HEK293 (cell line): Measurements from ENCODE around the gene SRP14.

ENCODE experiments used
- CTCF ChIA-PET: fragments of 350-600 bp; formaldehyde crosslinking; extraction: SDS; loops from one replicate; lab custom pipeline; 2021; ENCODE audit warnings: antibody characterized with exemption; lab: Yijun Ruan, JAX
- POLR2A ChIA-PET: fragments of 300-600 bp; formaldehyde crosslinking; extraction: SDS; loops from one replicate; lab custom pipeline; 2020; ENCODE audit warnings: antibody characterized with exemption, inconsistent platforms; lab: Yijun Ruan, JAX
- H3K27ac ChIP-seq: fragments of 200-500 bp; sonication (Bioruptor generic); 2 replicates; pipeline ENCODE4 v1.5.1; 2014; ENCODE audit warnings: low read depth, low read length, control low read depth, inconsistent platforms; ENCODE audit errors: extremely low read depth
- H3K36me3 ChIP-seq, 2 experiments: fragments of 200-500 bp in 1 of 2; sonication (Bioruptor generic) in 1 of 2; 1 replicate in 1 of 2; 2 replicates in 1 of 2; pipeline ENCODE4 v1.5.1; 2014 to 2017; ENCODE audit warnings: inconsistent platforms in 2 of 2, low read length in 2 of 2; ENCODE audit not compliant: control insufficient read depth in 2 of 2, insufficient read depth in 1 of 2
- H3K4me1 ChIP-seq: fragments of 200-500 bp; sonication (Bioruptor generic); 2 replicates; pipeline ENCODE4 v1.5.1; 2014; ENCODE audit warnings: mild to moderate bottlenecking, low read length, inconsistent platforms; ENCODE audit not compliant: control insufficient read depth, insufficient read depth
- H3K4me3 ChIP-seq: 2 replicates; pipeline ENCODE4 v1.5.1; 2011; ENCODE audit warnings: low read depth, mild to moderate bottlenecking, control low read depth, low read length, moderate library complexity
- H3K9me3 ChIP-seq: fragments of 200-500 bp; sonication (Bioruptor generic); 2 replicates; pipeline ENCODE4 v1.5.1; 2014; ENCODE audit warnings: low read depth, low read length, inconsistent platforms; ENCODE audit not compliant: control insufficient read depth, insufficient read depth
- OVOL3 ChIP-seq: fragments of 450-650 bp; formaldehyde crosslinking; IDR thresholded peaks from 2 replicates; pipeline ENCODE4 v1.5.1; 2016; ENCODE audit warnings: missing biosample characterization, missing genetic modification characterization
- SETDB1 ChIP-seq: IDR thresholded peaks from one replicate; pipeline ENCODE4 v1.6.1; 2017; ENCODE audit warnings: mild to moderate bottlenecking, low read length, moderate library complexity, mixed read lengths; ENCODE audit not compliant: insufficient read length
- ZFP41 ChIP-seq: fragments of 450-650 bp; formaldehyde crosslinking; IDR thresholded peaks from 2 replicates; pipeline ENCODE4 v1.5.1; 2016; ENCODE audit warnings: missing biosample characterization, missing genetic modification characterization, borderline replicate concordance
- ZNF121 ChIP-seq: fragments of 450-650 bp; formaldehyde crosslinking; IDR thresholded peaks from 2 replicates; pipeline ENCODE4 v1.5.1; 2016; ENCODE audit warnings: missing biosample characterization, missing genetic modification characterization
- ZNF157 ChIP-seq: fragments of 450-650 bp; formaldehyde crosslinking; IDR thresholded peaks from 2 replicates; pipeline ENCODE4 v1.5.1; 2016; ENCODE audit warnings: missing biosample characterization, missing genetic modification characterization
- ZNF404 ChIP-seq: fragments of 450-650 bp; formaldehyde crosslinking; IDR thresholded peaks from 2 replicates; pipeline ENCODE4 v1.5.1; 2017; ENCODE audit warnings: missing biosample characterization, missing genetic modification characterization
- ZNF433 ChIP-seq: fragments of 450-650 bp; formaldehyde crosslinking; IDR thresholded peaks from 2 replicates; pipeline ENCODE4 v1.5.1; 2016; ENCODE audit warnings: missing biosample characterization, missing genetic modification characterization, low read depth
- ZNF510 ChIP-seq: fragments of 450-650 bp; formaldehyde crosslinking; IDR thresholded peaks from 2 replicates; pipeline ENCODE4 v1.5.1; 2018; ENCODE audit warnings: mild to moderate bottlenecking, missing genetic modification characterization, missing biosample characterization; ENCODE audit not compliant: insufficient replicate concordance
- ZNF571 ChIP-seq: fragments of 450-650 bp; formaldehyde crosslinking; IDR thresholded peaks from 2 replicates; pipeline ENCODE4 v1.5.0; 2017; ENCODE audit warnings: missing biosample characterization, missing genetic modification characterization
- ZNF623 ChIP-seq: fragments of 450-650 bp; formaldehyde crosslinking; IDR thresholded peaks from 2 replicates; pipeline ENCODE4 v1.5.1; 2016; ENCODE audit warnings: missing biosample characterization, missing genetic modification characterization
- ZNF629 ChIP-seq: fragments of 450-650 bp; formaldehyde crosslinking; IDR thresholded peaks from 2 replicates; pipeline ENCODE4 v1.5.1; 2017; ENCODE audit warnings: missing biosample characterization, missing genetic modification characterization
- ZNF791 ChIP-seq: fragments of 450-650 bp; formaldehyde crosslinking; IDR thresholded peaks from 2 replicates; pipeline ENCODE4 v1.5.1; 2016; ENCODE audit warnings: missing biosample characterization, missing genetic modification characterization
- ZSCAN23 ChIP-seq: fragments of 450-650 bp; formaldehyde crosslinking; IDR thresholded peaks from 2 replicates; pipeline ENCODE4 v1.5.1; 2016; ENCODE audit warnings: missing biosample characterization, missing genetic modification characterization
- TF ChIP-seq, protein P1 (sequence below): fragments of 450-650 bp; formaldehyde crosslinking; IDR thresholded peaks from 2 replicates; pipeline ENCODE4 v1.5.1; 2016; ENCODE audit warnings: missing biosample characterization, missing genetic modification characterization
- TF ChIP-seq, protein P2 (sequence below): fragments of 450-650 bp; formaldehyde crosslinking; IDR thresholded peaks from 2 replicates; pipeline ENCODE4 v1.5.1; 2016; ENCODE audit warnings: missing biosample characterization, missing genetic modification characterization
- TF ChIP-seq, protein P3 (sequence below): fragments of 450-650 bp; formaldehyde crosslinking; IDR thresholded peaks from 2 replicates; pipeline ENCODE4 v1.5.1; 2017; ENCODE audit warnings: missing biosample characterization, missing genetic modification characterization
- TF ChIP-seq, protein P4 (sequence below): fragments of 450-650 bp; formaldehyde crosslinking; optimal IDR thresholded peaks from 2 replicates; pipeline ENCODE3; 2016; ENCODE audit warnings: missing biosample characterization, mild to moderate bottlenecking, missing genetic modification characterization
- TF ChIP-seq, protein P5 (sequence below): fragments of 450-650 bp; formaldehyde crosslinking; IDR thresholded peaks from 2 replicates; pipeline ENCODE4 v1.5.1; 2017; ENCODE audit warnings: missing biosample characterization, missing genetic modification characterization
- TF ChIP-seq, protein P6 (sequence below): fragments of 450-650 bp; formaldehyde crosslinking; IDR thresholded peaks from 2 replicates; pipeline ENCODE4 v1.5.1; 2016; ENCODE audit warnings: missing biosample characterization, missing genetic modification characterization
- TF ChIP-seq, protein P7 (sequence below): fragments of 450-650 bp; formaldehyde crosslinking; IDR thresholded peaks from 2 replicates; pipeline ENCODE4 v1.5.1; 2017; ENCODE audit warnings: missing biosample characterization, missing genetic modification characterization

Gene SRP14

DNA sequence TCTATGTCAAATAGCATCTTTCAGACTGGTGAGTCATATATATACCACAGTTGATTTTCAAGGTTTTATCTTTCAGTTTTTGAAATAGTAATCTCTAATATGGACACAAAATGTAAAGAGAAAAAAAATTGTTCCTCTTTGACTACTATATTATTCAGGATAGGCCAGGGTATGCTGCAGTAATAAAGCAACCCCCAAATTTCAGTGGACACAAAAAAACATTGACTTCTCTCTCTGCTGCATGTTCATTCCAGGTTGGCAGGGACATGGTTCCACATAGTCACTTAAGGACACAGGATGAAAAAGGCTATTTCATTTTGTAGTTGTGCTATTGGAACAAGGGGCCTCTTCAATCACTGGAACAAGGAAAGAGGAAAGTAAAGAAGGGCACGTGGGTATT is 41.1 kb upstream of the SRP14 start (continued):
- no peak for TF ChIP-seq ZNF791
- TF ChIP-seq ZNF121 (tag by site-specific recombination): no peak
- no peak for TF ChIP-seq ZNF629 (tag by site-specific recombination)
- TF ChIP-seq ZNF571 (tag by site-specific recombination): no peak
- no peak for TF ChIP-seq ZNF404
- no peak for TF ChIP-seq ZNF623
- TF ChIP-seq, protein P1, sequence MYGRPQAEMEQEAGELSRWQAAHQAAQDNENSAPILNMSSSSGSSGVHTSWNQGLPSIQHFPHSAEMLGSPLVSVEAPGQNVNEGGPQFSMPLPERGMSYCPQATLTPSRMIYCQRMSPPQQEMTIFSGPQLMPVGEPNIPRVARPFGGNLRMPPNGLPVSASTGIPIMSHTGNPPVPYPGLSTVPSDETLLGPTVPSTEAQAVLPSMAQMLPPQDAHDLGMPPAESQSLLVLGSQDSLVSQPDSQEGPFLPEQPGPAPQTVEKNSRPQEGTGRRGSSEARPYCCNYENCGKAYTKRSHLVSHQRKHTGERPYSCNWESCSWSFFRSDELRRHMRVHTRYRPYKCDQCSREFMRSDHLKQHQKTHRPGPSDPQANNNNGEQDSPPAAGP: no peak
- TF ChIP-seq, all 188 proteins: peak for 0

DNA sequence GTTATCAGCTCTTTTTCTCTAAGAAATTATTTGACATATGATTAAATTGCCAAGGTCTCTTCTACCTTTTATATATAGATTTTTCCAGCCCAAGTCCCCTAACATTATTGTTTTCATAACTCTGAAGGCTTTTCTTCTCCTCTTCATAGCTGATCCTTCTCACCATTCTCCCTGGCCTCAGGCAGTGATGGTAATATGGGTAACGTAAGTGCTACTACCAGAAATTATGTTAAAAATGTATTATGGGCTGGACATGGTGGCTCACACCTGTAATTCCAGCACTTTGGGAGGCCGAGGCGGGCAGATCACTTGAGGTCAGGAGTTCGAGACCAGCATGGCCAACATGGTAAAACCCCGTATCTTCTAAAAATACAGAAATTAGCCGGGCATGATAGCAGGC is 40.5 kb upstream of the SRP14 start:
- CTCF ChIA-PET: interaction anchor here (1.5 kb wide), 1 partner anchor 24 kb away, joined by 4 read pairs; no protein-coding TSS in a partner anchor
- peaks cover 2% of the 10 kb centered on the region for H3K4me1 ChIP-seq
- TF ChIP-seq, protein P2, sequence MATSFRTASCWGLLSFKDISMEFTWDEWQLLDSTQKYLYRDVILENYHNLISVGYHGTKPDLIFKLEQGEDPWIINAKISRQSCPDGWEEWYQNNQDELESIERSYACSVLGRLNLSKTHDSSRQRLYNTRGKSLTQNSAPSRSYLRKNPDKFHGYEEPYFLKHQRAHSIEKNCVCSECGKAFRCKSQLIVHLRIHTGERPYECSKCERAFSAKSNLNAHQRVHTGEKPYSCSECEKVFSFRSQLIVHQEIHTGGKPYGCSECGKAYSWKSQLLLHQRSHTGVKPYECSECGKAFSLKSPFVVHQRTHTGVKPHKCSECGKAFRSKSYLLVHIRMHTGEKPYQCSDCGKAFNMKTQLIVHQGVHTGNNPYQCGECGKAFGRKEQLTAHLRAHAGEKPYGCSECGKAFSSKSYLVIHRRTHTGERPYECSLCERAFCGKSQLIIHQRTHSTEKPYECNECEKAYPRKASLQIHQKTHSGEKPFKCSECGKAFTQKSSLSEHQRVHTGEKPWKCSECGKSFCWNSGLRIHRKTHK (tag by site-specific recombination): no peak
- H3K9me3 ChIP-seq: no peaks in the 10 kb centered on the region
- POLR2A ChIA-PET: no interaction called here
- no peak overlapping the region for H3K27ac ChIP-seq
- no peaks in the 10 kb centered on the region for H3K36me3 ChIP-seq
- no peak overlapping the region for H3K4me3 ChIP-seq

DNA sequence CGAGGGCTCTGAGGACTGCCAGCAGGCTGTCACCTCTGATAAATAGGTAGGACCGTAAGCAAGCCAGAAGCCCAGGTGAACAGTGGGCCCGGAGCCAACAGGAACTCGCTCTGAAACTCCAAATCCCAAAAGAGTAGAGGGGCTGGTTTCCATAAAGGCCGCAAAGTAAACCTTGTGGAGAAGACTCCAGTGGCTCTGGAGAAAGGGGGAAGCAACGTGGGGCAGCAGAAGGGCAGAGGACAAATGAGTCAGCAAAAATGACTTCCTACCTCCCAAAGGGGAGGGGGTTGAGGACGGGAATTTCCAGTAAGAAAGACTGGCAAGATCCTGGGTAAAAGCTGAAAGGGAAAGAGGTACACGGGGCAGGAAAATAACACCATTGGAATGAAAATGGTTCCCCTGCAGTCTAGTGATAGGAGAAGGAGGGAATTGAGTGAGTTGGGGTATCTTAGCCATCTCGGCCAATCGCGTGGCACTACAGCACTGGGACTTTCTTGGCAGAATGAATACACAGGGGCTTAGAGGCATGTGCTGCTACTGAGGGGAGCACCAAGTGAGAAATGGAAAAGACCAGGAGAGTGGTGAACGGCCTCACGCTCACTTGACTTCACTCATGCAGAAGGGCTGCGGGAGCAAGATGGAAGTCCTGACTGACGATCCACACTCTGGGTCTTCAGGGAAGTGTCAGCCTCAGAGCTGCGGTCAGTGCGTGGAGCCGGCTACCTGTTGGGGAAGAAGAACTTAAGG is 36.5 kb upstream of the SRP14 start:
- Histone ChIP-seq H3K27ac (no peak overlapping the region), H3K4me1 (no peaks in the 10 kb centered on the region), H3K9me3 (no peaks in the 10 kb centered on the region), H3K36me3 (no peaks in the 10 kb centered on the region), H3K4me3 (no peak overlapping the region)
- CTCF ChIA-PET: interaction anchor here (0.8 kb wide), 1 partner anchor 30 kb away, joined by 3 read pairs; no protein-coding TSS in a partner anchor
- POLR2A ChIA-PET: no interaction called here
- TF ChIP-seq ZNF433 (tag by site-specific recombination): no peak
- TF ChIP-seq, protein P3, sequence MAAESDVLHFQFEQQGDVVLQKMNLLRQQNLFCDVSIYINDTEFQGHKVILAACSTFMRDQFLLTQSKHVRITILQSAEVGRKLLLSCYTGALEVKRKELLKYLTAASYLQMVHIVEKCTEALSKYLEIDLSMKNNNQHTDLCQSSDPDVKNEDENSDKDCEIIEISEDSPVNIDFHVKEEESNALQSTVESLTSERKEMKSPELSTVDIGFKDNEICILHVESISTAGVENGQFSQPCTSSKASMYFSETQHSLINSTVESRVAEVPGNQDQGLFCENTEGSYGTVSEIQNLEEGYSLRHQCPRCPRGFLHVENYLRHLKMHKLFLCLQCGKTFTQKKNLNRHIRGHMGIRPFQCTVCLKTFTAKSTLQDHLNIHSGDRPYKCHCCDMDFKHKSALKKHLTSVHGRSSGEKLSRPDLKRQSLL (tag by site-specific recombination): no peak
- TF ChIP-seq, protein P4, sequence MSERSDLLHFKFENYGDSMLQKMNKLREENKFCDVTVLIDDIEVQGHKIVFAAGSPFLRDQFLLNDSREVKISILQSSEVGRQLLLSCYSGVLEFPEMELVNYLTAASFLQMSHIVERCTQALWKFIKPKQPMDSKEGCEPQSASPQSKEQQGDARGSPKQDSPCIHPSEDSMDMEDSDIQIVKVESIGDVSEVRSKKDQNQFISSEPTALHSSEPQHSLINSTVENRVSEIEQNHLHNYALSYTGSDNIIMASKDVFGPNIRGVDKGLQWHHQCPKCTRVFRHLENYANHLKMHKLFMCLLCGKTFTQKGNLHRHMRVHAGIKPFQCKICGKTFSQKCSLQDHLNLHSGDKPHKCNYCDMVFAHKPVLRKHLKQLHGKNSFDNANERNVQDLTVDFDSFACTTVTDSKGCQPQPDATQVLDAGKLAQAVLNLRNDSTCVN (tag by site-specific recombination): no peak
- TF ChIP-seq OVOL3 (tag by site-specific recombination): no peak
- no peak for TF ChIP-seq ZSCAN23 (tag by site-specific recombination)
- TF ChIP-seq, protein P1: no peak
- no peak for TF ChIP-seq ZFP41 (tag by site-specific recombination)
- no peak for TF ChIP-seq SETDB1
- TF ChIP-seq, protein P5, sequence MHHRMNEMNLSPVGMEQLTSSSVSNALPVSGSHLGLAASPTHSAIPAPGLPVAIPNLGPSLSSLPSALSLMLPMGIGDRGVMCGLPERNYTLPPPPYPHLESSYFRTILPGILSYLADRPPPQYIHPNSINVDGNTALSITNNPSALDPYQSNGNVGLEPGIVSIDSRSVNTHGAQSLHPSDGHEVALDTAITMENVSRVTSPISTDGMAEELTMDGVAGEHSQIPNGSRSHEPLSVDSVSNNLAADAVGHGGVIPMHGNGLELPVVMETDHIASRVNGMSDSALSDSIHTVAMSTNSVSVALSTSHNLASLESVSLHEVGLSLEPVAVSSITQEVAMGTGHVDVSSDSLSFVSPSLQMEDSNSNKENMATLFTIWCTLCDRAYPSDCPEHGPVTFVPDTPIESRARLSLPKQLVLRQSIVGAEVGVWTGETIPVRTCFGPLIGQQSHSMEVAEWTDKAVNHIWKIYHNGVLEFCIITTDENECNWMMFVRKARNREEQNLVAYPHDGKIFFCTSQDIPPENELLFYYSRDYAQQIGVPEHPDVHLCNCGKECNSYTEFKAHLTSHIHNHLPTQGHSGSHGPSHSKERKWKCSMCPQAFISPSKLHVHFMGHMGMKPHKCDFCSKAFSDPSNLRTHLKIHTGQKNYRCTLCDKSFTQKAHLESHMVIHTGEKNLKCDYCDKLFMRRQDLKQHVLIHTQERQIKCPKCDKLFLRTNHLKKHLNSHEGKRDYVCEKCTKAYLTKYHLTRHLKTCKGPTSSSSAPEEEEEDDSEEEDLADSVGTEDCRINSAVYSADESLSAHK (tag by site-specific recombination): no peak
- no peak for TF ChIP-seq ZNF510 (tag by site-specific recombination)
- TF ChIP-seq, protein P6, sequence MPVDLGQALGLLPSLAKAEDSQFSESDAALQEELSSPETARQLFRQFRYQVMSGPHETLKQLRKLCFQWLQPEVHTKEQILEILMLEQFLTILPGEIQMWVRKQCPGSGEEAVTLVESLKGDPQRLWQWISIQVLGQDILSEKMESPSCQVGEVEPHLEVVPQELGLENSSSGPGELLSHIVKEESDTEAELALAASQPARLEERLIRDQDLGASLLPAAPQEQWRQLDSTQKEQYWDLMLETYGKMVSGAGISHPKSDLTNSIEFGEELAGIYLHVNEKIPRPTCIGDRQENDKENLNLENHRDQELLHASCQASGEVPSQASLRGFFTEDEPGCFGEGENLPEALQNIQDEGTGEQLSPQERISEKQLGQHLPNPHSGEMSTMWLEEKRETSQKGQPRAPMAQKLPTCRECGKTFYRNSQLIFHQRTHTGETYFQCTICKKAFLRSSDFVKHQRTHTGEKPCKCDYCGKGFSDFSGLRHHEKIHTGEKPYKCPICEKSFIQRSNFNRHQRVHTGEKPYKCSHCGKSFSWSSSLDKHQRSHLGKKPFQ: no peak
- TF ChIP-seq ZNF157: no peak
- TF ChIP-seq, protein P7, sequence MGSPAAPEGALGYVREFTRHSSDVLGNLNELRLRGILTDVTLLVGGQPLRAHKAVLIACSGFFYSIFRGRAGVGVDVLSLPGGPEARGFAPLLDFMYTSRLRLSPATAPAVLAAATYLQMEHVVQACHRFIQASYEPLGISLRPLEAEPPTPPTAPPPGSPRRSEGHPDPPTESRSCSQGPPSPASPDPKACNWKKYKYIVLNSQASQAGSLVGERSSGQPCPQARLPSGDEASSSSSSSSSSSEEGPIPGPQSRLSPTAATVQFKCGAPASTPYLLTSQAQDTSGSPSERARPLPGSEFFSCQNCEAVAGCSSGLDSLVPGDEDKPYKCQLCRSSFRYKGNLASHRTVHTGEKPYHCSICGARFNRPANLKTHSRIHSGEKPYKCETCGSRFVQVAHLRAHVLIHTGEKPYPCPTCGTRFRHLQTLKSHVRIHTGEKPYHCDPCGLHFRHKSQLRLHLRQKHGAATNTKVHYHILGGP (tag by site-specific recombination): no peak
